GM19193 (cell line): ENCODE data around the gene GRIK5.

Experiments
- POLR2A ChIP-seq: IDR thresholded peaks from 4 replicates; pipeline ENCODE4 v1.6.1; 2011; ENCODE audit not compliant: insufficient read depth, insufficient read length; ENCODE audit errors: extremely low read depth

Gene GRIK5

DNA sequence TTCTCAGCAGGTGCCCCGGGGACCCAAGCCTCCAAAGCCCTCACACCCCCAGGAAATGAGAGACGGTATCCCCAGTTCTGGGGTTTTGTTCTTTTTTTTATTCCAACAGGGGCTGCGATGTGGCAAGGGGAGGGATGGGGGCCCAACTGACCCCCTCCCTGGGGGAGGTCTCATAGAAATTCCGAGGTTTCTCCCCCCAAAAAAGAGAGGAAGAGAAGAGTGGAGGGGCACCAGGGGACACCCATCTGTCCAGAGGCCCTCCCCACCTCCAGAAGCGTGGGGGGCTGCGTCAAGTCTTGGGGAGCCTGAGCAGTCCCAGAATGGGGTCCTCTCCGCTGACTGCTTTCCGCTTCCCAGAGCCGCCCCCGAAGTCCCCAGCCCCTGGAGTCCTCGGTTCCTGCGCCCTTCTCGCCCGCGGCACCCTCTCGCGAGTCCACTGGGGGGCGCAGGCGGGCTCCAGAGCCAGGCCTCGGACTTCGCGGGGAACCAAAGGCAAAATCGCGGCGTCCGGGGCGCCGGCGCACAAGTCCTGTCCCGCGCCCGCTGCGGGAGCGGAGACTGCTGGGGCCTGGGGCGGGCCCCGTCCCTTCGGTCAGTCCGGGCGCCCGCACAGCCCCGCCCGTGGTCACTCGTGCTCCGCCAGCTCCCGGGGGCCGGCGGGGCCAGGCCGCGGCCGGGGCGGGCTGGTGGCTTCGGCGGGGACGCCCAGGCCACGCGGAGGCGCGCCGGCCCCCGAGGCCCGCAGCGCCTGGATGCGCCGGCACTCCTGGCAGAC, 71.6 kb downstream of the GRIK5 start:
- TF ChIP-seq POLR2A = no peak

DNA sequence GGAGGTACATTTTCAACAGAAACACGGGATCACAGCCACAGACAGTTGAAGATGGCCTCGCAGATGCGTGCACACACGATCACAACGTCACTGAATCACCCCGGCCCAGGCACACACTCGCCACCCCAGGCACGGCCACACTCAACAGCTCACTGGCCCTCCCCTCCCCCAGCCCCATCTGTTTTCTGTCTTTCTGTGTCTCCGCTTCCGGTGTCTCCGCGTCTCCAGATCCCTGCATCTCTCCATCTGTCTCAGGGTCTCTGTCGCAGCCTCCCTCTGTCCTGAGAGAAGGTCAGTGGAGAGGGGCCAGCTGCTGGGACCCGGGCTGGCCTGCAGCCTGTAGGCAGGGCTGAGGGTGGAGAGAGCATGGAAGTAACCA, 72.2 kb downstream of the GRIK5 start:
- TF ChIP-seq POLR2A = no peak

DNA sequence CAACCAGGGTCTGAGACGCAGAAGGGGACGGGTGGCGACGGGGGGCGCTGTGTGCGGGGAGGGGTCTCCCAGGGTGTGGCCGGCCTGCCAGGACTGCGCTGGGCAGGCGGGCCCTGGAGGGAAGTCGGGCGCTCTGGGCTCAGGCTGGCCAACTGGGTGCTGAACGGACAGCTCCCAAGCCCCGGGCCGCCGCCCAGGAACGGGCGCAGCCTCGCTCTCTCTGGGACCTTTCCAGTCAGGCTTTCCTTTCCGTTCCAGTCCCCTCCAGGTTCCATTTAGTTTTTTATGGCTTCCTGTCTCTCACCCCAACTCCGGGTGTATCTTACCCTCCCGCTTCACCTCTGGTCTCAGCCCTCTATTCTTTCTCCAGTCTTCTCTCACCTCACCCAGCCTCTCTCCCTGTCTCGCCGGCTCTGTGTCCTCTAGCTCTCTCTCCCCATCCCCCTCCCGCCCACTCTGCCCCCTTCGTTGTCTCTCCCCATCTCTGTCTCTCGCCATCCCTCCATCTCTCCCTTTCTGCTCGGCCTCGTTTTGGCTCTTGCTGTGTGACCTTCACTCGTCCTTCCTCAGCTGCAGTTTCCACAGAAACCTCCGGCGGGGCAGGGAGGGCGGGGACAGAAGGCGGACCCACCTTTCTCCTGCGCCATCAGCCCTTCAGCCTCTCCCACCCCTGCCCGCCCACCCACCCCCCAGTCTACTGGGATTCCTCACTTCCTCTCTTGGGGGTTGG, 72.7 kb downstream of the GRIK5 start:
- TF ChIP-seq POLR2A = no peak

DNA sequence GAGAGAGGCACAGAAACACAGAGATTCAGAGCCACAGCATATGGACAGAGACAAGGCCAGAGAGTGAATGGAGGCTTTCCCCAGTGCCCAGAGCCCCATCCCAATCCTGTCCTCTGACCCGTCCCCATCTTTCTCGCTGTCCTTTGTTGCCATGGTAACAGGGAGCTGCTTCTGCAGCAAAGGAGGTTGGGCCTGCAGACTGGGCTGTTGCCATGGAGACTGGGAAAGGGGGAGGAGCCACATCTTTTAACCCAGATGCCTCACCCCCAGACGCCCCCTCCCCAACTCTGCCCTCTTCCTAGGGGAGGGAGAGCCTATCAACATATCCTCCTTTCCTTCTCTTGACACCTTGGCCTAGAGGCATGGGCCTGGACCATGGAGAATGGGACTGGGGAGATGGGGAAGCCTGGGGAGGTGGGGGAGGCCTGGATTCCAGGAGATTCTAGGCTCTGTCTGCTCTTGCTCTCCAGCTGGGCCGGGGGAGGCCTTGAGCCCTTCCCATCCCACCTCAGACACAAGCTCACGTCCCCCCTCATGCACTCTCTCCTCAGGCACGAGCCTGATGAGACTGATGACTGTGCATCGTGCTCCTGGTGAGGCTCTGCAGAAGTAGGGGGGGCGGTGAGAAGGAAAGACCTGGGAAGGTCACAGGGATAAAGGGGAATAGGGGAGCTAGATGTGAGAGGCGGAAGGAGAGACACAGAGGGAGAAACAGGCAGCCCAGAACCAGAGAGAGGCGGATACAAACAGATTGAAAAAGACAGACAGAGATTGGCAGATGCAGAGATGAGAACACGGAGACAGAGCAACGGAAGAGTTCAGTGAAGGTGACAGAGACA, 73.8 kb downstream of the GRIK5 start:
- no peak for TF ChIP-seq POLR2A

DNA sequence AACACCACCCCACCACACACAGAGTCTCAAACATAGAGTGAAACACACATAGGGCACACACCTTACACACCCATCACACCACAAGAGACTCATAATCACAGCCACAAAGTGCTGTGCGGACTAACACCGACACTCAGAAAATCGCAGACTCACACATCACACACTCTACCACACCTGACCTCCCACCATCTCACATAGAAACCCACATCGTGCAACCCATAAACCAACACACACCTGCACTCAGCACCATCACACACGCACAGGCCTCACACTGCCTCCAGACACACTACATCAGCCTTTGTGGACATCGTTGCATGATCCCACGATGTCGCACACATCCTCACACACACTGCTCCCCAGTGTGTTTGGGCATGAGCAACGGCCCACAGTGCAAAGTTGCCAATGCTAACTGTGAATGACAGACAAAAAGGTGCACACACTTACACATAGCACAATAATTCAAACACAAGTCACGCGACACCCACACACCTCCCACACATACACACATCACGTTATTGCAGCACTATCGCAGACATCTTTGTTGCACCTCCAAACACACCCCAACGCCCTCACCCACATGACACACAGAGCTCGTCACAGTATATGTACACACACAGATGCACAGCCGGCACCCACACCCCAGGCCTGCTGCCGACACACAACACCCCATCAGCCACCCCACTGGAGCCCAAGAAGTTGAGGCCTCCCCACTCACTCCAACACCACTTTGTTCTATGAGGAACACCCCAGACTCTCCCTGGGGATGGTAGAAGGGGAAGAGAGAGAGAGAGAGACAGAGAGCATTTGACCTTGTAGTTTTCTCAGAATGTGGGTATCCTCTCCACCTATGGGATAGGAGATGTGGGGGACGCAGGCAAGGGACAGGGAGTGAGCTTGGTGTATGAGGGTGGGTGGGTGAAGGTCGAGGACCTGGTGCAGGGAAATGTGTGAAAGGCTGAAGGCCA, 74.7 kb downstream of the GRIK5 start:
- no peak for TF ChIP-seq POLR2A

- TF ChIP-seq POLR2A = no peak
Observed at GRCh38 chr19:41994521-41994971, 75.5 kb downstream of the GRIK5 start.

DNA sequence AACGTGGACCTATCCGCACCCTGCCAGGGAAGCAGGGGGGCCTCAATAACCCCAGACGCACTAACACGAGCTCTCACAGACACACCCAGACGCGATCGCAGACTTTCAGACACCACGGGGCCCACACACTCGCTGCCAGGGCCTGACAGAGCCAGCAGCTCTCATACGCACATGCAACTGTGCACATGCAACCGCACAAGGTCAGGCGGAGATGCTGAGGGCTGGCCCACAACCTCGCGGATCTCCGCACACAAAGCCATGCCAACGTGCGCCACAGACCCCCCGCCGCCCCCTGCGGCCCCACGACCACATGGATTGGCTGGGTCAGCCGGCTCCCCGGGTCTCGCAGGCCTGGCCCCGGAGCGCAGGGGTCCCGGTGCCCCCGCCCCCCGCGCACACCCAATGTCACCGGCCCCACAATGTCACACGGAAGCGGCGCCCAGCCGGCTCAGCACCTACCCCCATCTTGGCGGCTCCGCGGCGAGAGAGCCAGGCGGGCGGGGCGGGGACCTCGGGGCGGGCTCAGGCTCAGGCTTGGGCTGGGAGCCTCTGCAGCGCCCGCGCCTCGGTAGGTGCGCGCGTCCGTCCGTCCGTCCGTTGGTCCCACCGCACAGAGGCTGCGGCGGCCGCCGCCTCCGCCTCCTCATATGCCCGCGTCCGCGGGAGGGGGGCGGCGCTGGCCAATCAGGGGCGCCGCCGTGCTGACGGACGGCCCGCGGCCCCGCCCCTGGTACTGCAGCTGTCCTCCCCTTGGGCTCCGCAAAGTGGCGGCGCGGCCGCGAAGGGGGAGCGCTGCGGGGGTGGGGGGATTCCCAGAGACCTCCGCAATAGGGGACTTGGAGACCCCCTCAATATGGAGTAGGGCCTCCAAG, 76.2 kb downstream of the GRIK5 start, which contains the start of gene ATP1A3:
TSS of gene ATP1A3 (minus strand) at position 619 of the 872 bp plus-strand sequence. CDS start at position 465, 154 bp downstream.
- TF ChIP-seq POLR2A = no peak

- no peak for TF ChIP-seq POLR2A
Observed at GRCh38 chr19:41991025-41991424, 79.0 kb downstream of the GRIK5 start.

GRCh38 chr19:41990615-41991014, 79.4 kb downstream of the GRIK5 start:
- no peak for TF ChIP-seq POLR2A

- TF ChIP-seq POLR2A = no peak
Observed at GRCh38 chr19:41990028-41990427, 80.0 kb downstream of the GRIK5 start.

GRCh38 chr19:41988947-41989346, 81.1 kb downstream of the GRIK5 start:
- TF ChIP-seq POLR2A = no peak

DNA sequence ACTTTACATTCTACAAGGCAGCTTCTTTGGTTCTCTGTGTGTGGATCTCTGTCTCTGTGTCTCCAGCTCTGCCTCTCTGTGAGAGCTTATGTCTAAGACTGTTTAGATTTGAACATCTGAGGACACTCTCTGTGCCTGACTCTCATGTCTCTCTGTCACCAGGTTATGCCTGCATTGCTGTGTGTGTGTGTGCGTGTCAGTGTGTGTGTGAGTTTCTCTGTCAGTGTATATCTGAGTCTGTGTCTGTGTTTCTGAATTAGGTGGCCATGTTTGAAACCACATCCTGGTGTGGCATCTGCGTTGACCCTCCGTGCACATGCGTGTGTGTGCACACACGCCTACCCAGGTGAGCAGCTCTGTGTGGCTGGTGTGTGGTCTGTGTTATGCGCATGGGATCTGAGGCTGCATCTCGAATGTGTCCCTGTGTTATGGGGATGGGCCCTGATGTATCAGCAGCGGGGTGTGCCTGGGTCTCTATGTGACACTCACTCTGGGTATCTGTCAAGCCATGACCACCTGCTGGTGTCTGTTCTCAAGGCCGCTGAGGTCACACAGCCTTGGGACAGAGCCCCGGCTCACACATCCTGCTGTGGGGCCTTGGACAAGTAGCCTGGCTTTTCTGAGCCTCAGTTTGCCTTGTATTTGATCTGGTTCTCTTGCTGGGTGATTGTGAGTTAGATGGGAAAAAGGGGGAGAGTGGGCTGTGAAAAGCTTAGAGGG, 82.7 kb downstream of the GRIK5 start:
- no peak for TF ChIP-seq POLR2A
